ACC112 (cell line): ENCODE results near the gene PLEKHJ1.

Experiments
- H2AFZ ChIP-seq: fragments of 200-600 bp; sonication (generic); one replicate; pipeline ENCODE4 v1.6.0; 2017; ENCODE audit warnings: antibody characterized with exemption, low read length; ENCODE audit not compliant: unreplicated experiment
- H3K27ac ChIP-seq: fragments of 200-600 bp; sonication (generic); 2 replicates; pipeline ENCODE4 v1.5.1; 2014; ENCODE audit warnings: low read depth, mild to moderate bottlenecking, antibody characterized with exemption, low read length, moderate library complexity
- H3K27me3 ChIP-seq: fragments of 200-600 bp; sonication (generic); 2 replicates; pipeline ENCODE4 v1.6.1; 2014; ENCODE audit warnings: mild to moderate bottlenecking, antibody characterized with exemption, low read length, moderate library complexity, mixed read lengths; ENCODE audit not compliant: insufficient read depth
- H3K36me3 ChIP-seq: fragments of 200-600 bp; sonication (generic); 2 replicates; pipeline ENCODE4 v1.6.1; 2016; ENCODE audit warnings: mild to moderate bottlenecking, antibody characterized with exemption, low read length, moderate library complexity, mixed read lengths; ENCODE audit not compliant: insufficient read depth
- H3K4me1 ChIP-seq: fragments of 200-600 bp; sonication (generic); one replicate; pipeline ENCODE4 v1.6.1; 2016; ENCODE audit warnings: low read length, mixed read lengths; ENCODE audit not compliant: insufficient read depth, unreplicated experiment, control insufficient read depth
- H3K4me3 ChIP-seq: fragments of 200-600 bp; sonication (generic); 2 replicates; pipeline ENCODE4 v1.5.1; 2014; ENCODE audit warnings: mild to moderate bottlenecking, low read depth, low read length
- H3K79me2 ChIP-seq: fragments of 200-600 bp; sonication (generic); one replicate; pipeline ENCODE4 v1.6.0; 2016; ENCODE audit warnings: low read length; ENCODE audit not compliant: control insufficient read depth, unreplicated experiment, insufficient read depth

The PLEKHJ1 gene

DNA sequence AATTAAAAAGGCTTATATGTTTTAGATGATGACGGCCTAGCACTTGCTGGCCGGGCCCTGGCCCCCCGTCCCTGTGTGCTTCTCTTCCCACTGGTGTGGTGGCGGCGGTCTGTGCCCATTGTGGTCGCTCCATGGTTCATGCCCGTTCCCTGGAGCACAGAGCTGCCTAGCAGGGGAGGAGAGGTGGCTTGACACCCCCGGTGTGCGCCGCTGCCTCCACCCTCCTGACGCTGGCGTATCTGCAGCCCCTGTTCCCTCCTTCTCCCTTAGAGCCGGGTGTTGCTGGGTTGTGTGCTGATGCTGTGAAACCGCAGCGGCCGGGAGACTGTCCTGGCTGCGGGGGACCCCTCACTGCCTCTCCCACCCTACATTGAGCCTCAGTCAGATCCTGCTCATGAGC lies 43.3 kb downstream of the PLEKHJ1 start:
- Histone ChIP-seq H3K27me3 (no peaks in the 10 kb centered on the region), H2AFZ (no peak overlapping the region), H3K4me1 (no peaks in the 10 kb centered on the region), H3K27ac (no peak overlapping the region), H3K36me3 (0 out of 2 replicates have a peak, but pooled peaks cover 3% of the 10 kb centered on the region), H3K4me3 (no peak overlapping the region), H3K79me2 (peaks cover 28% of the 10 kb centered on the region)

DNA sequence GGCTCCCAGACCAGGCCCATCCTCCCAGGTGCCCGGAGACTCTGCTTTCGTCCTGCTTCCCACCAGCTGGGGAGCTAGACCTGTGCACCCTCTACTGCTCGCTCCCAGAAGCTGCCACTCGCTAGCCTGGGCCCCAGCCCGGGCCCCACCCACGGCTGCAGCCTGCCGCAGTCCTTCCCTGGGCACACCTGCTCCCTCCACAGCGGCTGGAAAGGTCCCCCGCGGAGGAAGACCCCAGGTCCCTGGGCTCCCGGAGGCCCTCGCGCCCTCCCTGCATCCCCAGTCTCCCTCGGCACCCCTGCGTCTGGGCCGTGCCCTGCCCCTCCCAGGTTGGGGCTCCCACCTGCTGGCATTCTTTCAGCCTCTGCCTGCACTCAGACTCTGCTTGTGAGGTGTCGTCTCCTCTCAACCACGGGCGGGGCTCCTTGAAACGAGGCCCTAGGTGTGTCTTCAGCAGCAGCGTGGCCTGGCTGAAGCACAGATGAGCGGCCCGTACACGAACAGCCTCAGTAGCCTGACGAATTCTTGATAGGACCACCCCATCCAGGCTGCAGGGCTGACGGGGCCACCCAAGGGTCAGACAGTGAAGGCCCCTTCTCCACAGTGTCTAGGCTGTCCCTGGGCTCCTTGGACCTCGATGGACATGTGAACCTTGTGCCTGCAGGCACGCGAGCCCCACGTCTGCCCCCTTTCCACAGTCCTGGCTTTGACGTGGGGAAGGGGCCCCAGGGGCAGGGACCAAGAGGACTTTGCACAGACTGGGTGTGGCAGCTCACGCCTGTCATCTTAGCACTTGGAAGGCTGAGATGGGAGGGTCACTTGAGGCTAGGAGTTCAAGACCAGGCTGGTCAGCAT lies 44.4 kb downstream of the PLEKHJ1 start:
- Histone ChIP-seq H3K36me3 (0 out of 2 replicates have a peak, but pooled peaks cover 3% of the 10 kb centered on the region), H3K27me3 (no peaks in the 10 kb centered on the region), H2AFZ (no peak overlapping the region), H3K79me2 (peaks cover 30% of the 10 kb centered on the region), H3K4me1 (peaks cover 6% of the 10 kb centered on the region), H3K27ac (no peak overlapping the region), H3K4me3 (no peak overlapping the region)

DNA sequence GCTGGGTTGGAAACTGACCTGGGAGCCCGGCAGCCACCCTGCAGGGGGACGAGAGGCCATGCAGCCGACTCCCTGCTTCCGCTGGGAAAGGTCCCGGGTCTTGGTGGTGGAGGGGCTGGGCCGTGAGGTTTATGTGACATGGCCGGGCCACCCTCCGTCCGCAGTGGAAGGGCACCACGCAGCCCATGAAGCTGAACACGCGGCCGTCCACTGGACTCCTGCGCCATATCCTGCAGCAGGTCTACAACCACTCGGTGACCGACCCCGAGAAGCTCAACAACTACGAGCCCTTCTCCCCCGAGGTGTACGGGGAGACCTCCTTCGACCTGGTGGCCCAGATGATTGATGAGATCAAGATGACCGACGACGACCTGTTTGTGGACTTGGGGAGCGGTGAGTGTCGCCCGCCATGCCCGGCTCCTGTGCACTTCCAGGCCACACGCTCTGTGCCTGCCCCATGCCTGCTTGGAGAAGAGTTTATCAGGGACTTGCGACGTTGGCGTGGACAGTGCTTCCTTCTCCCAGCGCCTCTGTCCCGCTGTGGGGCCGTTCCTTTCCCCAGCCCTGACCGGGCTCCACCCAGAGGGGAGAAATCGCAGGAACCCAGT lies 45.2 kb downstream of the PLEKHJ1 start:
- Histone ChIP-seq H2AFZ (no peak overlapping the region), H3K36me3 (0 out of 2 replicates have a peak, but pooled peaks cover 3% of the 10 kb centered on the region), H3K79me2 (peaks cover 31% of the 10 kb centered on the region), H3K4me3 (no peak overlapping the region), H3K27me3 (no peaks in the 10 kb centered on the region), H3K27ac (no peak overlapping the region), H3K4me1 (peaks cover 13% of the 10 kb centered on the region)

DNA sequence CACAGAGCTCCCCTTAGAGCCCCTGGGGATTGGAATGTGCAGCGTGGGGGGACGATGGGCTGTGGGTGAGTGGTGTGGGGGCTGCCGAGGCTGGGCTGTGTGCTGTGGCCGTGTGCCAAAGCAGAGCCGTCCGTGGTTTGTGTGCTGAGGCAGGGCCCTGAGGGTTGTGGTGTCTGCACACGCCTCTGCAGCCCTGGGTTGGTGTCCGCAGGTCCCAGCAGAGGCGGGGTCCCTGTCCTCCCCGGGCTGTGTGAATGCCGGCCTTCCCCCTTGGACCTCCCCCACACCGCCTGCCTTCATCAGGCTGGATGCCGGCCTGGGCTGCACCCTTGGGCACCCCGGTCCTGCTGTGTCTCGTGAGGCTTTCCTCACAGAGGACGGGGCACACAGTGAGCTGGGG lies 46.2 kb downstream of the PLEKHJ1 start:
- no peak overlapping the region for H2AFZ ChIP-seq
- no peaks in the 10 kb centered on the region for H3K27me3 ChIP-seq
- no peak overlapping the region for H3K4me3 ChIP-seq
- H3K27ac ChIP-seq = no peak overlapping the region
- H3K79me2 ChIP-seq = peaks cover 33% of the 10 kb centered on the region
- 0 out of 2 replicates have a peak, but pooled peaks cover 3% of the 10 kb centered on the region for H3K36me3 ChIP-seq
- peaks cover 22% of the 10 kb centered on the region for H3K4me1 ChIP-seq

DNA sequence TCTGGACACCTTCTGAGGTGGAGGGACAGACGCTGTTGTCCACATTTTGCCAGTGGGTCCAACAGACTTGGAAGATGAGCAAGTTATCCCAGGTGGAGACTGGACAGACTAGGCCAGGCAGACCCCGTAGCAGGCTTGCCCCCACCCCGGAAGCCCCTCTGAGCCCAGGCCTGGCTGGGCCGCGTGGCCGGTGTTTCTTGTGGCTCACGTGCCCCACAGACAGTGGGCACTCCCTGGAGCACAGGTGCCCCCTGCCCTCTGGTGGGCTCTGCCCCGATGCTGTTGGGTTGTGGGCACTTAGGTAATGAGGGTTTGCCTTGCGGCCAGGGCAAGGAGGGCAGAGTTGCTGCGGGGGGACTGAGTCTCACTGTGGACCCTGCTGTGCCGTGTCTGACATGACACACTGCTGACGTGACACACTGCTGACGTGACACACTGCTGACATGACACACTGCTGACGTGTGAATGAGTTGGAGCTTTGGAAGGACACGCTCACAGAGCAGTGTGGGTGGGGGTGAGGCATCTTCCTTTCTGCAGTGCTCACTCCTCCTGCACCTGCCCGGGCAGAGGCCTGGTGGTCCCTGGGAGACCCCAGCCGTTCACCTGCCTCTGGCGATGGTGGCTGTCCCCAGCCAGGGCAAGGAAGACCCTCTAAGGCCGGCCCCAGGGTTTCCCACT lies 47.3 kb downstream of the PLEKHJ1 start:
- Histone ChIP-seq H3K36me3 (0 out of 2 replicates have a peak, but pooled peaks cover 3% of the 10 kb centered on the region), H2AFZ (no peak overlapping the region), H3K4me1 (peaks cover 22% of the 10 kb centered on the region), H3K27me3 (no peaks in the 10 kb centered on the region), H3K4me3 (no peak overlapping the region), H3K27ac (peak overlapping the region; percentile 37; the same call in 1 of the 2 replicates), H3K79me2 (peaks cover 43% of the 10 kb centered on the region)

DNA sequence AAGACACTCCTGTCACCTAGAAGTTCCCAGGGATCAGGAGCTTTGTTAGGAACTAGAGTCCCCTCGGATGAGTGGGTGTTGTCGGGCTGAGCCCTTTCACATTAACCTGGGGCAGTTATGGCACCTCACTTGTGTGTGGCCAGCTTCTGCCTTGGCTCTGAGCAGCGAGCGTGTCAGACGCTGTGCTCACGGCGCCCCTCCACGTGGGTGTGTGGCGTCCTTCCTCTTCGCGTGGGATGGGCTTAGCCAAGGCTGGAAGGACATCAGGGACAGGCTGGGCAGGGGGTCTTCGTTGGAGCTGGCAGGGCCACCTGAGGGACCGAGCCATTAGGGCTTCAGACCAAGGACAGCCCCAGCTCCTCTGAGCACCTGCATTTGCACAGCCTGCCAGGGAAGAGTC lies 49.0 kb downstream of the PLEKHJ1 start:
- H3K4me3 ChIP-seq = no peak overlapping the region
- 0 out of 2 replicates have a peak, but pooled peaks cover 3% of the 10 kb centered on the region for H3K36me3 ChIP-seq
- no peak overlapping the region for H3K27ac ChIP-seq
- H2AFZ ChIP-seq = no peak overlapping the region
- peaks cover 33% of the 10 kb centered on the region for H3K4me1 ChIP-seq
- no peaks in the 10 kb centered on the region for H3K27me3 ChIP-seq
- H3K79me2 ChIP-seq = peaks cover 52% of the 10 kb centered on the region

DNA sequence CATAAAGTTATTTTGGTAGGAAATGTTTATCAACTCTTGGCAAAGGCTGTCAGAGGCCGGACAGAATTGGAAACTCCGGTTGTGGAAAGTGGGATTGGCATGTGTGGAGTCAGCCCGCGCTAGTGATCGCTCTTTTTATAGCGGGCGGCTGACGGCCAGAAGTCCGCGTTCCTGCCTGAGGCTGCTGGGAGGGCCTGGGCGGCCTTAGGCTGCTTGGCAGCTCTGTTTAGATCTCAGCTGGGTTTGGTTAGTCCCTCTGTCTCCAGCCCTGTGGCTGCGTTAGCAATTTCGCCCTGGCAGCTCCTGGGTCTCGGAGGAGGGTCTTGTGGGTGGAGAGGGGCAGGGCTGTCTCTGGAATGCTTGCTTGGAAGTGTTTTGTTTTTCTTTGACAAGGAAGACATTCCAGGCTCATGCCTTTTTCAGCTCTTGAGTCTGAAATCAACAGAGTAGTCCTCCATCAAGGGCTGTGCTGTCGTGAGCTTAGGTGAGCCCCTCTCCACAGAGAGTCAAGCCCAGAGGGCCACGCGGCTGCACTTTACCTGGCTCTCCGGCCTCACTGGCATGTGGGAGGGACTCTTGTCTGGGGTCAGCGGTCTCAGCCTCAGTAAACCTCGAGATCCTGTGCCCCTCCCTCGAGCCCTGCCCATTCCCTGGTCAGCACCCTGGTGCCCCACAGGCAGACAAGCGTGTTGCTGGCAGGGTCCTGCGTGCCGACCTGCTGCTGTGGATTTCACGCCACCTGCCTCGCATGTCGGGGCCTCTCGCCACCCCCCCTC lies 49.9 kb downstream of the PLEKHJ1 start:
- peak overlapping the region; percentile 60 for H3K4me3 ChIP-seq
- no peak overlapping the region for H2AFZ ChIP-seq
- H3K27ac ChIP-seq = peak overlapping the region; percentile 72
- H3K79me2 ChIP-seq = peaks cover 55% of the 10 kb centered on the region
- H3K4me1 ChIP-seq = peaks cover 33% of the 10 kb centered on the region
- H3K36me3 ChIP-seq = no peaks in the 10 kb centered on the region
- no peaks in the 10 kb centered on the region for H3K27me3 ChIP-seq

DNA sequence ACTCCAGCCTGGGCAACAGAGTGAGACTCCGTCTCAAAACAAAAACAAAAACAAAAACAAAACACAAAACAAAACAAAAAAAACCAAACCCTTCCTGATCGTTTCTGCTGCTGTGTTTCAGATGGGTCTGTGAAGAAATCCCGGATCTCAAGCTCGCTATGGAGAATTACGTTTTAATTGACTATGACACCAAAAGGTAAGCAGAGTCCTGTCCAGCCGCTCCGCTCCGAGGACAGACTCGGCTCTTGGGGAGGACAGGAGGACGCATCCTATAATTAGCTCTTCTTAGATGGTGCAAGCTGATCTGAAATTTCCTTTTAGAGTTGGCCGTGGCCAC lies 50.4 kb downstream of the PLEKHJ1 start:
- H3K4me3 ChIP-seq = peak overlapping the region; percentile 60
- no peaks in the 10 kb centered on the region for H3K36me3 ChIP-seq
- no peaks in the 10 kb centered on the region for H3K27me3 ChIP-seq
- H3K27ac ChIP-seq = peak overlapping the region; percentile 72
- peaks cover 33% of the 10 kb centered on the region for H3K4me1 ChIP-seq
- H2AFZ ChIP-seq = no peak overlapping the region
- peaks cover 61% of the 10 kb centered on the region for H3K79me2 ChIP-seq

DNA sequence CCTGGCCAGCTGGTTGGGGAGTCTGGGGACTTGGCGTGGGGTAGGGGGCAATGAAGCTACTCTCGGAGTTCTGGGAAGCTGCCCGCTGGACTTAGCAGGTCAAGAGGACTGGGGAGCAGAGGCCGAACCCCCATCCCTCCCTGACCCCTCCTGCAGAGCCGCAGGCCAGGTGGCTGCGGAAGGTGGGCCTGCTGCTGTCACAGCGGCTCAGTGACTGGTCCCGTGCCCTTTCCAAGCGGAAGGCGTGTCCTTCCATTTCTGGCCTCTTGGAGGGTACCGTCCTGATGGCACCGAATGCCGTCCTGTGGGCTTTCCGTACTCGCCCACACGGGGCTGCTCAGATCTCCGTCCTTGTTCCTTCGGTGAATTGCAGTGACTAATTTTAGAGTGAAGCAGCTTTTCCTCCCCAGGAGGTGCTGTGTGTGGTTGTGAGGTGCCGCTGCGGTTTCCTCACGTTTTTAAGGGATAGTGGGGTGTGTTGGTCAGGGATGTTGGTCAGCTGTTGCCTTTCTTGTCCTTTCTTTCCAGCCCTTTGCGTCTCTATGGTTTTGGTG lies 51.6 kb downstream of the PLEKHJ1 start:
- peaks cover 64% of the 10 kb centered on the region for H3K79me2 ChIP-seq
- no peaks in the 10 kb centered on the region for H3K36me3 ChIP-seq
- no peak overlapping the region for H3K27ac ChIP-seq
- no peaks in the 10 kb centered on the region for H3K27me3 ChIP-seq
- peaks cover 33% of the 10 kb centered on the region for H3K4me1 ChIP-seq
- no peak overlapping the region for H3K4me3 ChIP-seq
- H2AFZ ChIP-seq = no peak overlapping the region
